Panc1 (cell line): ENCODE data around the gene MPPED2.

ENCODE experiments used
- POLR2AphosphoS5 ChIP-seq: IDR thresholded peaks from 2 replicates; pipeline ENCODE4 v1.6.1; 2012; ENCODE audit warnings: mild to moderate bottlenecking, low read depth, low read length, moderate library complexity
- REST ChIP-seq, 2 experiments: IDR thresholded peaks; 2 replicates each; pipeline ENCODE4 v1.6.1; 2011 to 2012; ENCODE audit warnings: low read depth in 2 of 2, control low read depth in 1 of 2, low read length in 1 of 2, mild to moderate bottlenecking in 1 of 2, moderate library complexity in 1 of 2; ENCODE audit not compliant: insufficient read depth in 1 of 2
- SIN3A ChIP-seq: IDR thresholded peaks from 2 replicates; pipeline ENCODE4 v1.6.1; 2012; ENCODE audit warnings: low read depth, mild to moderate bottlenecking, low read length, moderate library complexity, borderline replicate concordance; ENCODE audit not compliant: insufficient read depth
- TF ChIP-seq, protein P1 (sequence below): fragments of 450-650 bp; IDR thresholded peaks from 2 replicates; pipeline ENCODE4 v1.5.1; 2017; ENCODE audit warnings: mild to moderate bottlenecking

DNA sequence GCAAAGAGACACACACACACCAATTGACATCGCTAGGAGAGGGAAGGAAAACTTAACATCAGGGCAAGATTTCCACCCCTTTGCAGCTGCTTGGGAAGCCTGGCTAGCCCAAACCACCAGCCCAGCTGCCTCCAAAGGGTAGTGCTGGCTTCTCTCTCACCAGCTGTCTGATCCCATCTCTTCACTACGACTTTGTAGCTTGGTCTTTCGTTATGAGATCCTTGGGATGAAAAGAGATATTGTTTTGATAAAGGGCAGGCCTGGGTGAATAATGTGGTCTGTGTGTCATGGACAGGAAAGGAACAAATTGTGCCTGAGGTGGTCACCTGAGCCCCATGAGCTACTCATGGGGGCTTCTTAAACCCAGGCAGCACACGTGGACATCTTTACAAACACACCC lies 161.3 kb downstream of the MPPED2 start:
- TF ChIP-seq, protein P1, sequence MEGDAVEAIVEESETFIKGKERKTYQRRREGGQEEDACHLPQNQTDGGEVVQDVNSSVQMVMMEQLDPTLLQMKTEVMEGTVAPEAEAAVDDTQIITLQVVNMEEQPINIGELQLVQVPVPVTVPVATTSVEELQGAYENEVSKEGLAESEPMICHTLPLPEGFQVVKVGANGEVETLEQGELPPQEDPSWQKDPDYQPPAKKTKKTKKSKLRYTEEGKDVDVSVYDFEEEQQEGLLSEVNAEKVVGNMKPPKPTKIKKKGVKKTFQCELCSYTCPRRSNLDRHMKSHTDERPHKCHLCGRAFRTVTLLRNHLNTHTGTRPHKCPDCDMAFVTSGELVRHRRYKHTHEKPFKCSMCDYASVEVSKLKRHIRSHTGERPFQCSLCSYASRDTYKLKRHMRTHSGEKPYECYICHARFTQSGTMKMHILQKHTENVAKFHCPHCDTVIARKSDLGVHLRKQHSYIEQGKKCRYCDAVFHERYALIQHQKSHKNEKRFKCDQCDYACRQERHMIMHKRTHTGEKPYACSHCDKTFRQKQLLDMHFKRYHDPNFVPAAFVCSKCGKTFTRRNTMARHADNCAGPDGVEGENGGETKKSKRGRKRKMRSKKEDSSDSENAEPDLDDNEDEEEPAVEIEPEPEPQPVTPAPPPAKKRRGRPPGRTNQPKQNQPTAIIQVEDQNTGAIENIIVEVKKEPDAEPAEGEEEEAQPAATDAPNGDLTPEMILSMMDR: no peak
- TF ChIP-seq POLR2AphosphoS5: no peak
- TF ChIP-seq SIN3A: no peak
- TF ChIP-seq REST (IDR thresholded peaks at IDR 0.05; ENCODE audit: insufficient read depth in 1 of 2, low read depth in 2 of 2, low read length in 1 of 2): no peak
